ENCODE measurements around the gene CPXM2.

DNA sequence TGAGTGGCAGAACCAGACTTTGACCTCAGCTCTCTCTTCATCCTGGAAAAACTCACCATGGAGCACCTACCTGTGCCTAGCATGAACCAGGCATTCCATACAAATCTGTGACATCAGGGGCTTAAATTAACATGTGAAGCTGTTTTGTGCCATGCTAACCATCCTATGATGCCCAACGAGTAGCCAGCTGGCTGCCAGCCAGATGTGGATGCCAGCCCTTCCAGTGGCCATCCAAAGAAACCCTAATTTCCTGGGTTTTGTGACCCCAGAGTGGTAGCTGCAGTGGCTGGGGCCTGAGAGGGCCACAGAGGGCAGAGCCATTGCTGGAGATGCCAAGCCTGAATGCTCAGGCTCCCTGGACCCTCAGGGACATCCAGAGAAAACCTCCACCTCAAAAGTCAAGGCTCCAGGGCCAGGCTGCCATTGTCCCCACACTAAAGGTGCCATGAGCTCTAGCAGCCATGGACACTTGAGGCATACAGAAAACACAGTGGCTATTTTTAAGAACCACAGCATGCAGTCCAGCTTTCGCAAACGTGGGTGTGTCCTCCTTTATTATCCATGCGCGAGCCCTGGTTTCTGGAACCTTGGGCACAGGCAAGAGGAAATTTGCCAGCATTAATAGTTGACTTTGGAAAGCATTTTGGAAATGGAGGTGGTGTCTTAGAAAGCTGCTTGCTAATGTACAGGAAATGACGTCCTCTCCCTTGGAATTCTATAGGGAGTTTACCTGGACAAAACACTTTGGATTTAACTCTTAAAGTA lies 6.0 kb downstream of the CPXM2 start:
- TF ChIP-seq, protein P1, sequence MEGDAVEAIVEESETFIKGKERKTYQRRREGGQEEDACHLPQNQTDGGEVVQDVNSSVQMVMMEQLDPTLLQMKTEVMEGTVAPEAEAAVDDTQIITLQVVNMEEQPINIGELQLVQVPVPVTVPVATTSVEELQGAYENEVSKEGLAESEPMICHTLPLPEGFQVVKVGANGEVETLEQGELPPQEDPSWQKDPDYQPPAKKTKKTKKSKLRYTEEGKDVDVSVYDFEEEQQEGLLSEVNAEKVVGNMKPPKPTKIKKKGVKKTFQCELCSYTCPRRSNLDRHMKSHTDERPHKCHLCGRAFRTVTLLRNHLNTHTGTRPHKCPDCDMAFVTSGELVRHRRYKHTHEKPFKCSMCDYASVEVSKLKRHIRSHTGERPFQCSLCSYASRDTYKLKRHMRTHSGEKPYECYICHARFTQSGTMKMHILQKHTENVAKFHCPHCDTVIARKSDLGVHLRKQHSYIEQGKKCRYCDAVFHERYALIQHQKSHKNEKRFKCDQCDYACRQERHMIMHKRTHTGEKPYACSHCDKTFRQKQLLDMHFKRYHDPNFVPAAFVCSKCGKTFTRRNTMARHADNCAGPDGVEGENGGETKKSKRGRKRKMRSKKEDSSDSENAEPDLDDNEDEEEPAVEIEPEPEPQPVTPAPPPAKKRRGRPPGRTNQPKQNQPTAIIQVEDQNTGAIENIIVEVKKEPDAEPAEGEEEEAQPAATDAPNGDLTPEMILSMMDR (IDR thresholded peaks at IDR 0.05): no peak
- no peak for TF ChIP-seq POLR2A (IDR thresholded peaks at IDR 0.05)

Data from uterus (tissue), 2 donors.